ENCODE measurements around the gene ANKHD1.

DNA sequence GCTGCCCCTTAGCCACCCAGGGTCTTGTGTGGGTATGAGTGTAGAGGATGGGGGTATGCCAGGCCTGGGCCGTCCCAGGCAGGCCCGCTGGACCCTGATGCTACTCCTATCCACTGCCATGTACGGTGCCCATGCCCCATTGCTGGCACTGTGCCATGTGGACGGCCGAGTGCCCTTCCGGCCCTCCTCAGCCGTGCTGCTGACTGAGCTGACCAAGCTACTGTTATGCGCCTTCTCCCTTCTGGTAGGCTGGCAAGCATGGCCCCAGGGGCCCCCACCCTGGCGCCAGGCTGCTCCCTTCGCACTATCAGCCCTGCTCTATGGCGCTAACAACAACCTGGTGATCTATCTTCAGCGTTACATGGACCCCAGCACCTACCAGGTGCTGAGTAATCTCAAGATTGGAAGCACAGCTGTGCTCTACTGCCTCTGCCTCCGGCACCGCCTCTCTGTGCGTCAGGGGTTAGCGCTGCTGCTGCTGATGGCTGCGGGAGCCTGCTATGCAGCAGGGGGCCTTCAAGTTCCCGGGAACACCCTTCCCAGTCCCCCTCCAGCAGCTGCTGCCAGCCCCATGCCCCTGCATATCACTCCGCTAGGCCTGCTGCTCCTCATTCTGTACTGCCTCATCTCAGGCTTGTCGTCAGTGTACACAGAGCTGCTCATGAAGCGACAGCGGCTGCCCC, 165.6 kb downstream of the ANKHD1 start:
- TF ChIP-seq, protein P1, sequence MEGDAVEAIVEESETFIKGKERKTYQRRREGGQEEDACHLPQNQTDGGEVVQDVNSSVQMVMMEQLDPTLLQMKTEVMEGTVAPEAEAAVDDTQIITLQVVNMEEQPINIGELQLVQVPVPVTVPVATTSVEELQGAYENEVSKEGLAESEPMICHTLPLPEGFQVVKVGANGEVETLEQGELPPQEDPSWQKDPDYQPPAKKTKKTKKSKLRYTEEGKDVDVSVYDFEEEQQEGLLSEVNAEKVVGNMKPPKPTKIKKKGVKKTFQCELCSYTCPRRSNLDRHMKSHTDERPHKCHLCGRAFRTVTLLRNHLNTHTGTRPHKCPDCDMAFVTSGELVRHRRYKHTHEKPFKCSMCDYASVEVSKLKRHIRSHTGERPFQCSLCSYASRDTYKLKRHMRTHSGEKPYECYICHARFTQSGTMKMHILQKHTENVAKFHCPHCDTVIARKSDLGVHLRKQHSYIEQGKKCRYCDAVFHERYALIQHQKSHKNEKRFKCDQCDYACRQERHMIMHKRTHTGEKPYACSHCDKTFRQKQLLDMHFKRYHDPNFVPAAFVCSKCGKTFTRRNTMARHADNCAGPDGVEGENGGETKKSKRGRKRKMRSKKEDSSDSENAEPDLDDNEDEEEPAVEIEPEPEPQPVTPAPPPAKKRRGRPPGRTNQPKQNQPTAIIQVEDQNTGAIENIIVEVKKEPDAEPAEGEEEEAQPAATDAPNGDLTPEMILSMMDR (IDR thresholded peaks at IDR 0.05): no peak
- no peak for TF ChIP-seq POLR2A (IDR thresholded peaks at IDR 0.05)

Data from prostate gland (tissue), 2 donors.